Activated T-helper 1 cell treated with anti-CD3 and anti-CD28 coated beads, Interleukin-12 subunit alpha, Interleukin-12 subunit beta, Interleukin-2, Interleukin-4 antibody, amounts not matched to agents 30 ng/mL and 10 ng/mL and 1 ng/mL, durations not matched to agents 14 hours and 24 hours and 36 hours (primary cell): ENCODE data around the gene TSPAN13. TPM values are rescaled to one million over a fixed set of nuclear protein-coding genes. Genes with fewer than 3 reads are reported as not detected.
A peak's percentile ranks its signal among the peaks of the same experiment; 100 is the strongest.

Experiments used
- DNase-seq: peaks from one replicate; pipeline ENCODE4 v3.0.0; 2021; ENCODE audit warnings: low spot score
- H3K27ac Mint-ChIP-seq: one replicate; pipeline ENCODE4 v1.8.0; 2021; ENCODE audit warnings: mild to moderate bottlenecking, mixed read lengths
- H3K27me3 Mint-ChIP-seq: one replicate; pipeline ENCODE4 v1.8.0; 2022; ENCODE audit warnings: mild to moderate bottlenecking, moderate library complexity, mixed read lengths; ENCODE audit not compliant: insufficient read depth
- H3K36me3 Mint-ChIP-seq: one replicate; pipeline ENCODE4 v1.8.0; 2021; ENCODE audit warnings: low read depth, mixed read lengths
- H3K4me1 Mint-ChIP-seq: one replicate; pipeline ENCODE4 v1.8.0; 2021; ENCODE audit warnings: low read depth, mixed read lengths
- H3K4me3 Mint-ChIP-seq: one replicate; pipeline ENCODE4 v1.8.0; 2021; ENCODE audit warnings: mild to moderate bottlenecking, moderate library complexity, mixed read lengths
- H3K9me3 Mint-ChIP-seq: one replicate; pipeline ENCODE4 v1.8.0; 2021; ENCODE audit warnings: mixed read lengths
- intact Hi-C: fragments of 100-400 bp; cut with micrococcal nuclease; formaldehyde crosslinking; loops from one replicate; pipeline ENCODE4 v1.15.1; 2024
- total RNA-seq: library from RNA; stranded (reverse); gene quantifications from 2 replicates; pipeline ENCODE4 v1.2.3, GENCODE V29; 2022

TSPAN13 gene
- 0.96 and 1.3 TPM in 2 replicates for total RNA-seq

- peak; percentile 60 for DNase-seq
- peaks cover 43% of the 10 kb centered on the region for H3K27me3 Mint-ChIP-seq
- intact Hi-C loops = loop anchor here (2.0 to 5.0 kb wide), 2 partner anchors 107 to 164 kb away; partner anchors contain the start of gene BZW2
- peak within 1 kb of the TSS; percentile 78 for H3K4me3 Mint-ChIP-seq
- H3K9me3 Mint-ChIP-seq = no peaks in the 10 kb centered on the region
- H3K36me3 Mint-ChIP-seq = no peaks in the 10 kb centered on the region
- H3K4me1 Mint-ChIP-seq = peaks cover 15% of the 10 kb centered on the region
- H3K27ac Mint-ChIP-seq = peak within 1 kb of the TSS; percentile 42
Measured at GRCh38 chr7:16753102-16753931, at the start of gene TSPAN13. TSS of gene TSPAN13 (plus strand) at chr7:16753755. CDS start at chr7:16753968, 213 bp downstream.

- H3K27me3 Mint-ChIP-seq = no peaks in the 10 kb centered on the region
- intact Hi-C loops = no loop called here
- H3K36me3 Mint-ChIP-seq = peaks cover 33% of the 10 kb centered on the region
Measured at GRCh38 chr7:16708511-16708910, 45.0 kb upstream of the TSPAN13 start.

GRCh38 chr7:16708980-16709379 lies 44.6 kb upstream of the TSPAN13 start:
- intact Hi-C loops = no loop called here
- no peaks in the 10 kb centered on the region for H3K27me3 Mint-ChIP-seq
- no peak overlapping the region for H3K4me3 Mint-ChIP-seq
- no peaks in the 10 kb centered on the region for H3K9me3 Mint-ChIP-seq
- peaks cover 33% of the 10 kb centered on the region for H3K36me3 Mint-ChIP-seq
- H3K27ac Mint-ChIP-seq = no peak overlapping the region
- H3K4me1 Mint-ChIP-seq = peaks cover 22% of the 10 kb centered on the region
- DNase-seq = no peak

More at GRCh38 chr7:16708511-16708910, 45.0 kb upstream of the TSPAN13 start:
- Mint-ChIP-seq H3K27ac (no peak overlapping the region), H3K4me1 (peaks cover 22% of the 10 kb centered on the region), H3K9me3 (no peaks in the 10 kb centered on the region), H3K4me3 (no peak overlapping the region)
- DNase-seq = no peak

- no peaks in the 10 kb centered on the region for H3K27me3 Mint-ChIP-seq
- H3K36me3 Mint-ChIP-seq = peaks cover 27% of the 10 kb centered on the region
- intact Hi-C loops = loop anchor here (5.0 kb wide), 1 partner anchor 93 kb away; no protein-coding TSS in a partner anchor
- DNase-seq = no peak
- H3K4me3 Mint-ChIP-seq = no peak overlapping the region
- no peaks in the 10 kb centered on the region for H3K9me3 Mint-ChIP-seq
- H3K4me1 Mint-ChIP-seq = peaks cover 22% of the 10 kb centered on the region
- H3K27ac Mint-ChIP-seq = no peak overlapping the region
Measured at GRCh38 chr7:16710651-16711050, 42.9 kb upstream of the TSPAN13 start.

GRCh38 chr7:16711730-16712129 lies 41.8 kb upstream of the TSPAN13 start:
- H3K27ac Mint-ChIP-seq = no peak overlapping the region
- intact Hi-C loops = loop anchor here (2.0 to 5.0 kb wide), 2 partner anchors 67 to 94 kb away; partner anchors contain the start of gene ANKMY2
- H3K4me3 Mint-ChIP-seq = no peak overlapping the region
- DNase-seq = no peak
- no peaks in the 10 kb centered on the region for H3K9me3 Mint-ChIP-seq
- peaks cover 22% of the 10 kb centered on the region for H3K4me1 Mint-ChIP-seq
- peaks cover 19% of the 10 kb centered on the region for H3K36me3 Mint-ChIP-seq
- no peaks in the 10 kb centered on the region for H3K27me3 Mint-ChIP-seq

- H3K36me3 Mint-ChIP-seq = peaks cover 14% of the 10 kb centered on the region
- no peak overlapping the region for H3K4me3 Mint-ChIP-seq
- no peak for DNase-seq
- intact Hi-C loops = loop anchor here (2.0 to 5.0 kb wide), 2 partner anchors 68 to 96 kb away; partner anchors contain the start of gene ANKMY2
- H3K27ac Mint-ChIP-seq = no peak overlapping the region
- peaks cover 22% of the 10 kb centered on the region for H3K4me1 Mint-ChIP-seq
- H3K9me3 Mint-ChIP-seq = no peaks in the 10 kb centered on the region
- H3K27me3 Mint-ChIP-seq = no peaks in the 10 kb centered on the region
Measured at GRCh38 chr7:16712916-16713315, 40.6 kb upstream of the TSPAN13 start.

- Mint-ChIP-seq H3K27ac (no peak overlapping the region), H3K4me1 (peaks cover 14% of the 10 kb centered on the region), H3K9me3 (no peaks in the 10 kb centered on the region), H3K27me3 (no peaks in the 10 kb centered on the region), H3K36me3 (peaks cover 11% of the 10 kb centered on the region), H3K4me3 (no peak overlapping the region)
- intact Hi-C loops = no loop called here
- no peak for DNase-seq
Measured at GRCh38 chr7:16715928-16716327, 37.6 kb upstream of the TSPAN13 start.

- Mint-ChIP-seq H3K9me3 (no peaks in the 10 kb centered on the region), H3K36me3 (peaks cover 2% of the 10 kb centered on the region), H3K4me1 (no peaks in the 10 kb centered on the region), H3K27me3 (no peaks in the 10 kb centered on the region), H3K4me3 (no peak overlapping the region), H3K27ac (no peak overlapping the region)
- DNase-seq = no peak
- intact Hi-C loops = no loop called here
Measured at GRCh38 chr7:16718111-16718656, 35.4 kb upstream of the TSPAN13 start.

- intact Hi-C loops = no loop called here
- no peak for DNase-seq
- Mint-ChIP-seq H3K27ac (no peak overlapping the region), H3K27me3 (no peaks in the 10 kb centered on the region), H3K4me1 (no peaks in the 10 kb centered on the region), H3K4me3 (no peak overlapping the region), H3K9me3 (no peaks in the 10 kb centered on the region), H3K36me3 (peaks cover 2% of the 10 kb centered on the region)
Measured at GRCh38 chr7:16719699-16720098, 33.9 kb upstream of the TSPAN13 start.

GRCh38 chr7:16721541-16721940 lies 32.0 kb upstream of the TSPAN13 start:
- Mint-ChIP-seq H3K4me1 (no peaks in the 10 kb centered on the region), H3K27ac (no peak overlapping the region), H3K27me3 (no peaks in the 10 kb centered on the region), H3K36me3 (peaks cover 2% of the 10 kb centered on the region), H3K4me3 (no peak overlapping the region), H3K9me3 (no peaks in the 10 kb centered on the region)
- intact Hi-C loops = no loop called here
- DNase-seq = no peak

- Mint-ChIP-seq H3K4me1 (no peaks in the 10 kb centered on the region), H3K36me3 (no peaks in the 10 kb centered on the region), H3K27me3 (no peaks in the 10 kb centered on the region), H3K4me3 (no peak overlapping the region), H3K9me3 (no peaks in the 10 kb centered on the region), H3K27ac (no peak overlapping the region)
- intact Hi-C loops = no loop called here
- no peak for DNase-seq
Measured at GRCh38 chr7:16724344-16724743, 29.2 kb upstream of the TSPAN13 start.

GRCh38 chr7:16726189-16726588 lies 27.4 kb upstream of the TSPAN13 start:
- no peaks in the 10 kb centered on the region for H3K9me3 Mint-ChIP-seq
- intact Hi-C loops = no loop called here
- no peaks in the 10 kb centered on the region for H3K4me1 Mint-ChIP-seq
- H3K27me3 Mint-ChIP-seq = no peaks in the 10 kb centered on the region
- no peaks in the 10 kb centered on the region for H3K36me3 Mint-ChIP-seq
- no peak for DNase-seq
- H3K4me3 Mint-ChIP-seq = no peak overlapping the region
- no peak overlapping the region for H3K27ac Mint-ChIP-seq

- no peak for DNase-seq
- intact Hi-C loops = no loop called here
- H3K4me1 Mint-ChIP-seq = no peaks in the 10 kb centered on the region
- H3K36me3 Mint-ChIP-seq = no peaks in the 10 kb centered on the region
- H3K9me3 Mint-ChIP-seq = no peaks in the 10 kb centered on the region
- H3K4me3 Mint-ChIP-seq = no peak overlapping the region
- no peaks in the 10 kb centered on the region for H3K27me3 Mint-ChIP-seq
- no peak overlapping the region for H3K27ac Mint-ChIP-seq
Measured at GRCh38 chr7:16727736-16728135, 25.8 kb upstream of the TSPAN13 start.
